IMR-90 (cell line): ENCODE data around the gene GPR17. TPM values are rescaled to one million over a fixed set of nuclear protein-coding genes. Genes with fewer than 3 reads are reported as not detected.

Source experiments
- ATAC-seq: fragments of 200-7000 bp; cut with Tn5 transposase; 2 replicates; pipeline ENCODE4 v1.9.1; 2020; ENCODE audit warnings: low read depth, mild to moderate bottlenecking, moderate library complexity
- BruUV-seq: library from RNA; stranded (reverse); fragments of 400-500 nt; replicated peaks from 2 replicates; lab custom pipeline; 2021; lab: Mats Ljungman, UMichigan
- CTCF ChIA-PET: fragments of 300-600 bp; formaldehyde crosslinking; extraction: SDS; loops from one replicate; lab custom pipeline; 2021; ENCODE audit warnings: antibody characterized with exemption; lab: Yijun Ruan, JAX
- POLR2A ChIA-PET: fragments of 300-600 bp; sonication (Branson Sonifier 250); formaldehyde crosslinking; loops from one replicate; lab custom pipeline; 2022; ENCODE audit warnings: antibody characterized with exemption; ENCODE audit not compliant: unreplicated experiment; lab: Charles Lee
- DNase-seq: peaks from one replicate; pipeline ENCODE4 v3.0.0; 2013
- H2AFZ ChIP-seq: replicated peaks from 2 replicates; pipeline ENCODE3; 2013; ENCODE audit warnings: low read length, mild to moderate bottlenecking; ENCODE audit not compliant: poor library complexity
- H2AK5ac ChIP-seq: 2 replicates; pipeline ENCODE4 v1.6.1; 2013; ENCODE audit warnings: low read depth, low read length, inconsistent platforms
- H2AK9ac ChIP-seq: replicated peaks from 2 replicates; pipeline ENCODE3; 2013; ENCODE audit warnings: mild to moderate bottlenecking, low read depth, low read length, moderate library complexity; ENCODE audit not compliant: poor library complexity
- H2BK120ac ChIP-seq: 2 replicates; pipeline ENCODE4 v1.6.1; 2013; ENCODE audit warnings: low read depth, low read length, inconsistent platforms
- H2BK15ac ChIP-seq: 3 replicates; pipeline ENCODE4 v1.6.1; 2013; ENCODE audit warnings: low read depth, low read length, inconsistent platforms
- H2BK20ac ChIP-seq: 2 replicates; pipeline ENCODE4 v1.6.1; 2013; ENCODE audit warnings: low read depth, mild to moderate bottlenecking, inconsistent platforms, low read length, moderate library complexity
- H2BK5ac ChIP-seq: 2 replicates; pipeline ENCODE4 v1.6.1; 2013; ENCODE audit warnings: mild to moderate bottlenecking, low read depth, low read length, inconsistent platforms; ENCODE audit not compliant: poor library complexity, severe bottlenecking
- H3K14ac ChIP-seq: replicated peaks from 2 replicates; pipeline ENCODE4 v1.6.1; 2013; ENCODE audit warnings: low read depth, low read length, inconsistent platforms
- H3K18ac ChIP-seq: 2 replicates; pipeline ENCODE4 v1.6.1; 2013; ENCODE audit warnings: low read depth, low read length, control low read depth
- H3K23ac ChIP-seq: 2 replicates; pipeline ENCODE4 v1.6.1; 2013; ENCODE audit warnings: low read depth, low read length, inconsistent platforms
- H3K27ac ChIP-seq: 2 replicates; pipeline ENCODE4 v1.5.1; 2013; ENCODE audit warnings: mild to moderate bottlenecking, control low read depth, low read length; ENCODE audit not compliant: insufficient read depth
- H3K27me3 ChIP-seq: 2 replicates; pipeline ENCODE4 v1.6.1; 2013; ENCODE audit warnings: low read length; ENCODE audit not compliant: control insufficient read depth, insufficient read depth
- H3K36me3 ChIP-seq: 2 replicates; pipeline ENCODE4 v1.6.1; 2013; ENCODE audit warnings: low read length, mixed read lengths; ENCODE audit not compliant: control insufficient read depth, insufficient read depth
- H3K4ac ChIP-seq: 2 replicates; pipeline ENCODE4 v1.6.1; 2013; ENCODE audit warnings: low read depth, low read length, inconsistent platforms
- H3K4me1 ChIP-seq: 2 replicates; pipeline ENCODE4 v1.6.1; 2013; ENCODE audit warnings: low read length, mixed read lengths; ENCODE audit not compliant: control insufficient read depth, insufficient read depth
- H3K4me2 ChIP-seq: 2 replicates; pipeline ENCODE4 v1.6.1; 2013; ENCODE audit warnings: low read depth, mild to moderate bottlenecking, control low read depth, low read length, moderate library complexity
- H3K4me3 ChIP-seq: 2 replicates; pipeline ENCODE4 v1.5.1; 2013; ENCODE audit warnings: low read depth, mild to moderate bottlenecking, control low read depth, low read length, moderate library complexity; ENCODE audit not compliant: insufficient read depth
- H3K56ac ChIP-seq: 2 replicates; pipeline ENCODE4 v1.6.1; 2013; ENCODE audit warnings: low read length, inconsistent platforms; ENCODE audit not compliant: insufficient read depth; ENCODE audit errors: extremely low read depth
- H3K79me1 ChIP-seq, 2 experiments: 2 replicates each; pipeline ENCODE4 v1.6.1; 2013; ENCODE audit warnings: low read length in 2 of 2, inconsistent platforms in 1 of 2, low read depth in 1 of 2
- H3K9ac ChIP-seq: 2 replicates; pipeline ENCODE4 v1.6.1; 2013; ENCODE audit warnings: low read depth, low read length, control low read depth
- H3K9me1 ChIP-seq: 2 replicates; pipeline ENCODE4 v1.6.1; 2013; ENCODE audit warnings: low read length, inconsistent platforms; ENCODE audit not compliant: insufficient read depth
- H3K9me3 ChIP-seq: 2 replicates; pipeline ENCODE4 v1.6.1; 2013; ENCODE audit warnings: low read length; ENCODE audit not compliant: control insufficient read depth, insufficient read depth
- H4K20me1 ChIP-seq: 2 replicates; pipeline ENCODE4 v1.6.1; 2013; ENCODE audit warnings: low read length, inconsistent platforms; ENCODE audit not compliant: insufficient read depth
- H4K5ac ChIP-seq: 2 replicates; pipeline ENCODE4 v1.6.1; 2013; ENCODE audit warnings: mild to moderate bottlenecking, low read depth, low read length, control low read depth
- H4K8ac ChIP-seq, 2 experiments: 2 replicates each; pipeline ENCODE4 v1.6.1; 2013; ENCODE audit warnings: low read depth in 2 of 2, low read length in 2 of 2, control low read depth in 1 of 2, inconsistent platforms in 1 of 2
- H4K91ac ChIP-seq: 2 replicates; pipeline ENCODE4 v1.6.1; 2013; ENCODE audit warnings: low read depth, low read length, inconsistent platforms; ENCODE audit not compliant: insufficient read depth
- BHLHE40 ChIP-seq: fragments of 150-350 bp; IDR thresholded peaks from 2 replicates; pipeline ENCODE4 v1.6.1; 2016; ENCODE audit warnings: mild to moderate bottlenecking, low read depth, low read length
- CEBPB ChIP-seq: IDR thresholded peaks from 2 replicates; pipeline ENCODE4 v1.6.1; 2012; ENCODE audit warnings: low read depth, low read length, improper control_type of control experiment
- CHD1 ChIP-seq: IDR thresholded peaks from 2 replicates; pipeline ENCODE4 v1.6.1; 2012; ENCODE audit warnings: low read depth, low read length, improper control_type of control experiment
- ELK1 ChIP-seq: fragments of 150-350 bp; IDR thresholded peaks from 2 replicates; pipeline ENCODE4 v1.6.1; 2016; ENCODE audit warnings: low read depth, mild to moderate bottlenecking, low read length, moderate library complexity, borderline replicate concordance
- FOS ChIP-seq: fragments of 150-350 bp; IDR thresholded peaks from 2 replicates; pipeline ENCODE4 v1.6.1; 2016; ENCODE audit warnings: low read depth, low read length
- MAFK ChIP-seq: IDR thresholded peaks from 2 replicates; pipeline ENCODE4 v1.6.1; 2012; ENCODE audit warnings: low read depth, low read length, improper control_type of control experiment
- MAZ ChIP-seq: IDR thresholded peaks from 2 replicates; pipeline ENCODE4 v1.6.1; 2012; ENCODE audit warnings: low read depth, mild to moderate bottlenecking, low read length, improper control_type of control experiment, moderate library complexity, borderline replicate concordance
- MXI1 ChIP-seq: IDR thresholded peaks from 2 replicates; pipeline ENCODE4 v1.6.1; 2012; ENCODE audit warnings: low read depth, mild to moderate bottlenecking, low read length, moderate library complexity, borderline replicate concordance
- NFE2L2 ChIP-seq: fragments of 150-350 bp; IDR thresholded peaks from 2 replicates; pipeline ENCODE4 v1.6.1; 2016; ENCODE audit warnings: low read depth, mild to moderate bottlenecking, low read length
- POLR2A ChIP-seq: IDR thresholded peaks from 2 replicates; pipeline ENCODE4 v1.6.1; 2012; ENCODE audit warnings: mild to moderate bottlenecking, low read depth, low read length
- RAD21 ChIP-seq: IDR thresholded peaks from 2 replicates; pipeline ENCODE4 v1.6.1; 2012; ENCODE audit warnings: low read length, improper control_type of control experiment
- RCOR1 ChIP-seq: IDR thresholded peaks from 2 replicates; pipeline ENCODE4 v1.6.1; 2012; ENCODE audit warnings: mild to moderate bottlenecking, low read length, improper control_type of control experiment; ENCODE audit not compliant: insufficient replicate concordance
- RFX5 ChIP-seq: IDR thresholded peaks from 2 replicates; pipeline ENCODE4 v1.8.0; 2012; ENCODE audit warnings: low read depth, mild to moderate bottlenecking, low read length, moderate library complexity
- SMC3 ChIP-seq: fragments of 150-350 bp; IDR thresholded peaks from 2 replicates; pipeline ENCODE4 v1.6.1; 2016; ENCODE audit warnings: low read depth, mild to moderate bottlenecking, antibody characterized with exemption, low read length, moderate library complexity
- USF2 ChIP-seq: fragments of 150-350 bp; IDR thresholded peaks from 2 replicates; pipeline ENCODE4 v1.6.1; 2017; ENCODE audit warnings: mild to moderate bottlenecking, antibody characterized with exemption, low read length, low read depth
- WGBS, 2 experiments: methylation state at CpG; one replicate each; pipeline versions ENCODE4 v1.1.5 to v1.1.7; 2013; ENCODE audit warnings: missing lambda C conversion rate in 2 of 2; ENCODE audit not compliant: insufficient read length in 1 of 2; ENCODE audit errors: extremely low coverage in 2 of 2; 5-methylcytosine and 5-hydroxymethylcytosine counted together
- dilution Hi-C: fragments of 300-500 bp; cut with HindIII; formaldehyde crosslinking; loops from one replicate; pipeline ENCODE4 v1.14.3; 2018; ENCODE audit warnings: low sequenced_read_pairs; ENCODE audit not compliant: unreplicated experiment
- in situ Hi-C: fragments of 300-500 bp; cut with MboI; formaldehyde crosslinking; loops from 3 replicates; pipeline ENCODE4 v1.14.3; 2019; ENCODE audit warnings: low sequenced_read_pairs, inconsistent platforms, mixed read lengths
- intact Hi-C: fragments of 100-400 bp; cut with micrococcal nuclease; formaldehyde crosslinking; loops from 2 replicates; pipeline ENCODE4 v1.10.0; 2022
- polyA plus RNA-seq, 3 experiments: library from polyadenylated mRNA; depleted of rRNA; stranded (reverse); fragments of >200 nt; gene quantifications; 2 replicates each; pipeline ENCODE4 v1.2.3, GENCODE V29; 2012; ENCODE audit warnings: low replicate concordance in 1 of 3
- total RNA-seq: library from RNA; depleted of rRNA; stranded (reverse); fragments of >200 nt; gene quantifications from 2 replicates; pipeline ENCODE4 v1.2.3, GENCODE V29; 2012

GPR17 gene
- total and polyA plus RNA-seq, 2 of the 4 experiments (the other 2 are of a cell fraction): not detected

- Histone ChIP-seq H3K18ac (no peak overlapping the region), H4K91ac (no peak overlapping the region), H3K56ac (no peak overlapping the region), H3K4ac (no peak overlapping the region), H3K27ac (no peak overlapping the region), H2BK15ac (no peak overlapping the region), H3K27me3 (no peaks in the 10 kb centered on the region; the same call in 1 of the 2 replicates), H3K9ac (no peak overlapping the region), H3K23ac (no peak overlapping the region), H4K5ac (no peak overlapping the region), H2BK5ac (no peak overlapping the region), H2AK5ac (no peak overlapping the region), H2BK120ac (no peak overlapping the region), H4K20me1 (no peaks in the 10 kb centered on the region), H3K36me3 (no peaks in the 10 kb centered on the region), H3K9me3 (no peaks in the 10 kb centered on the region), H3K4me2 (no peak overlapping the region), H2AFZ (no peak overlapping the region), H3K4me1 (peaks cover 5% of the 10 kb centered on the region), H3K14ac (no peak overlapping the region), H2AK9ac (no peak overlapping the region), H3K9me1 (peaks cover 6% of the 10 kb centered on the region; the same call in 1 of the 2 replicates), H3K4me3 (no peak overlapping the region), H2BK20ac (no peak overlapping the region), H4K8ac (no peak overlapping the region), H3K79me1 (no peaks in the 10 kb centered on the region)
- 100% methylated on average over 1 of the region's 18 CpGs; no CpG with 5 or more reads in 1 of the 2 experiments for WGBS, 2 experiments
- dilution Hi-C loops (no loop called here), in situ Hi-C loops (no loop called here), intact Hi-C loops (no loop called here)
- CTCF ChIA-PET: no interaction called here
- DNase-seq (no peak), ATAC-seq (no peak)
- BruUV-seq: no TSS peak
- POLR2A ChIA-PET: no interaction called here
- no peak for TF ChIP-seq CHD1
- TF ChIP-seq FOS: no peak
- TF ChIP-seq NFE2L2: no peak
- TF ChIP-seq SMC3: no peak
- no peak for TF ChIP-seq MAZ
- no peak for TF ChIP-seq CEBPB
- no peak for TF ChIP-seq USF2
- no peak for TF ChIP-seq POLR2A
- TF ChIP-seq ELK1: no peak
- no peak for TF ChIP-seq RAD21
- TF ChIP-seq RFX5: no peak
- TF ChIP-seq RCOR1: no peak
- TF ChIP-seq MXI1: no peak
- TF ChIP-seq BHLHE40: no peak
- TF ChIP-seq MAFK: no peak
Observed at GRCh38 chr2:127627740-127628571, 18.0 kb upstream of the GPR17 start.
